Right atrium auricular region (tissue), 2 donors: ENCODE measurements around the gene PCDH9. TPM values are rescaled to one million over a fixed set of nuclear protein-coding genes. Genes with fewer than 3 reads are reported as not detected.

Experiments used
- DNase-seq: peaks from one replicate; pipeline ENCODE4 v3.0.0-alpha.2; 2019; ENCODE audit warnings: low spot score
- H3K27ac ChIP-seq, 2 donors: fragments of 200-600 bp; sonication (generic); 1 replicate in 1 of 2; 2 replicates in 1 of 2; pipeline ENCODE4 v1.5.1; 2016 to 2019
- H3K27me3 ChIP-seq, 2 donors: fragments of 200-600 bp; sonication (generic); one replicate each; pipeline versions ENCODE4 v1.5.1 to v1.6.0; 2017 to 2019
- H3K36me3 ChIP-seq: fragments of 200-600 bp; sonication (generic); one replicate; pipeline ENCODE4 v1.5.1; 2016
- H3K4me1 ChIP-seq, 2 donors: fragments of 200-600 bp; sonication (generic); one replicate each; pipeline versions ENCODE4 v1.5.1 to v1.6.0; 2017 to 2019
- H3K4me3 ChIP-seq, 2 donors: fragments of 200-600 bp; sonication (generic); 1 replicate in 1 of 2; 2 replicates in 1 of 2; pipeline ENCODE4 v1.5.1; 2017 to 2019; ENCODE audit warnings: mild to moderate bottlenecking in 1 of 2, moderate library complexity in 1 of 2
- H3K9me3 ChIP-seq, 2 donors: fragments of 200-600 bp; sonication (generic); one replicate each; pipeline ENCODE4 v1.5.1; 2019
- CTCF ChIP-seq, 2 donors: fragments of 200-600 bp; sonication (generic); IDR thresholded peaks; one replicate each; pipeline ENCODE4 v1.5.1; 2019; ENCODE audit warnings: antibody characterized with exemption in 2 of 2
- total RNA-seq, 2 donors: library from RNA; depleted of rRNA; stranded (reverse); fragments of >200 nt; gene quantifications; one replicate each; pipeline ENCODE4 v1.1.0, GENCODE V29; 2016

Gene PCDH9
- total RNA-seq, 2 donors from 2014 or later = 19.4 to 28.7 TPM

- H3K4me1 ChIP-seq = no peaks in the 10 kb centered on the region
- no peaks in the 10 kb centered on the region for H3K27me3 ChIP-seq
- no peaks in the 10 kb centered on the region for H3K36me3 ChIP-seq
- H3K4me3 ChIP-seq = no peak overlapping the region
- no peak for TF ChIP-seq CTCF (IDR thresholded peaks at IDR 0.05)
- H3K9me3 ChIP-seq = no peaks in the 10 kb centered on the region
- DNase-seq = no peak
- H3K27ac ChIP-seq = no peak overlapping the region
These were observed 109.1 kb downstream of the PCDH9 start for GRCh38 chr13:67120872-67121531.

- H3K36me3 ChIP-seq = no peaks in the 10 kb centered on the region
- H3K27me3 ChIP-seq = no peaks in the 10 kb centered on the region
- TF ChIP-seq CTCF (IDR thresholded peaks at IDR 0.05) = no peak
- no peak overlapping the region for H3K27ac ChIP-seq
- DNase-seq = no peak
- H3K4me3 ChIP-seq = no peak overlapping the region
- H3K9me3 ChIP-seq = no peaks in the 10 kb centered on the region
- no peaks in the 10 kb centered on the region for H3K4me1 ChIP-seq
These were observed 110.6 kb downstream of the PCDH9 start for GRCh38 chr13:67119481-67119894.

- H3K27ac ChIP-seq = no peak overlapping the region
- H3K4me1 ChIP-seq = no peaks in the 10 kb centered on the region
These were observed 111.9 kb downstream of the PCDH9 start for GRCh38 chr13:67118277-67118676.

GRCh38 chr13:67117010-67117550 is 113.1 kb downstream of the PCDH9 start:
- no peak for DNase-seq
- Histone ChIP-seq H3K4me3 (no peak overlapping the region), H3K4me1 (no peaks in the 10 kb centered on the region), H3K36me3 (no peaks in the 10 kb centered on the region), H3K27me3 (no peaks in the 10 kb centered on the region), H3K9me3 (no peaks in the 10 kb centered on the region), H3K27ac (no peak overlapping the region)
- no peak for TF ChIP-seq CTCF (IDR thresholded peaks at IDR 0.05)

More at GRCh38 chr13:67118277-67118676, 111.9 kb downstream of the PCDH9 start:
- DNase-seq = no peak
- TF ChIP-seq CTCF (IDR thresholded peaks at IDR 0.05) = no peak
- Histone ChIP-seq H3K4me3 (no peak overlapping the region), H3K9me3 (no peaks in the 10 kb centered on the region), H3K27me3 (no peaks in the 10 kb centered on the region), H3K36me3 (no peaks in the 10 kb centered on the region)

GRCh38 chr13:67107979-67108378 is 122.2 kb downstream of the PCDH9 start:
- DNase-seq = no peak
- no peaks in the 10 kb centered on the region for H3K4me1 ChIP-seq
- TF ChIP-seq CTCF (IDR thresholded peaks at IDR 0.05) = no peak
- no peaks in the 10 kb centered on the region for H3K36me3 ChIP-seq
- no peak overlapping the region for H3K4me3 ChIP-seq
- H3K27me3 ChIP-seq = no peaks in the 10 kb centered on the region
- H3K9me3 ChIP-seq = no peaks in the 10 kb centered on the region
- no peak overlapping the region for H3K27ac ChIP-seq
